RKO (cell line): ENCODE measurements around the gene CCDC154.
A peak's percentile ranks its signal among the peaks of the same experiment; 100 is the strongest.
"Not testable (repeated sequence)": the region's sequence is repeated elsewhere in the genome, so short reads cannot be mapped to it uniquely, and the experiment has no call there.

Source experiments
- DNase-seq: peaks from one replicate; pipeline ENCODE4 v3.0.0-alpha.2; 2016; ENCODE audit warnings: low spot score

Gene CCDC154

GRCh38 chr16:1472974-1473373, 28.6 kb upstream of the CCDC154 start:
- no peak for DNase-seq

GRCh38 chr16:1471569-1472194, 27.3 kb upstream of the CCDC154 start:
- no peak for DNase-seq

- DNase-seq, result peak; percentile 40
These were observed 26.3 kb upstream of the CCDC154 start for GRCh38 chr16:1470481-1471251.

GRCh38 chr16:1469693-1470201, 25.4 kb upstream of the CCDC154 start:
- DNase-seq, result no peak

GRCh38 chr16:1469141-1469540, 24.8 kb upstream of the CCDC154 start:
- not testable (repeated sequence) for DNase-seq

- DNase-seq, result no peak
These were observed 24.1 kb upstream of the CCDC154 start for GRCh38 chr16:1468426-1468810.

- no peak for DNase-seq
These were observed 22.7 kb upstream of the CCDC154 start for GRCh38 chr16:1466968-1467521.

GRCh38 chr16:1466054-1466453, 21.7 kb upstream of the CCDC154 start:
- no peak for DNase-seq

- no peak for DNase-seq
These were observed 21.2 kb upstream of the CCDC154 start for GRCh38 chr16:1465567-1465915.

GRCh38 chr16:1464894-1465566, 20.7 kb upstream of the CCDC154 start:
- no peak for DNase-seq

- DNase-seq, result no peak
These were observed 20.0 kb upstream of the CCDC154 start for GRCh38 chr16:1464196-1464893.

- no peak for DNase-seq
These were observed 16.8 kb upstream of the CCDC154 start for GRCh38 chr16:1461146-1461545.

GRCh38 chr16:1460602-1461138, 16.3 kb upstream of the CCDC154 start:
- no peak for DNase-seq

GRCh38 chr16:1459967-1460366, 15.6 kb upstream of the CCDC154 start:
- no peak for DNase-seq

- DNase-seq, result no peak
These were observed 14.6 kb upstream of the CCDC154 start for GRCh38 chr16:1458977-1459341.

- DNase-seq, result peak; percentile 40
These were observed 14.1 kb upstream of the CCDC154 start for GRCh38 chr16:1458336-1458976.

- no peak for DNase-seq
These were observed 13.3 kb upstream of the CCDC154 start for GRCh38 chr16:1457489-1458245.

GRCh38 chr16:1456951-1457350, 12.6 kb upstream of the CCDC154 start:
- no peak for DNase-seq

- no peak for DNase-seq
These were observed 11.1 kb upstream of the CCDC154 start for GRCh38 chr16:1455190-1456171.
